HCT116 (cell line): ENCODE data around the gene SEMA3F. TPM values are rescaled to one million over a fixed set of nuclear protein-coding genes. Genes with fewer than 3 reads are reported as not detected.
A peak's percentile ranks its signal among the peaks of the same experiment; 100 is the strongest.

ENCODE experiments used
- ATAC-seq: fragments of 200-7000 bp; cut with Tn5 transposase; 2 replicates; pipeline ENCODE4 v1.9.1; 2020; ENCODE audit warnings: mild to moderate bottlenecking, moderate library complexity
- BruUV-seq: library from RNA; stranded (reverse); fragments of 400-500 nt; replicated peaks from 2 replicates; lab custom pipeline; 2021; lab: Mats Ljungman, UMichigan
- CTCF ChIA-PET: fragments of 300-600 bp; sonication (Branson Sonifier 250); formaldehyde crosslinking; loops from one replicate; lab custom pipeline; 2021; ENCODE audit warnings: antibody characterized with exemption; lab: Charles Lee
- POLR2A ChIA-PET: fragments of 300-600, 350-600 bp; sonication (Branson Sonifier 250); formaldehyde crosslinking; loops from one replicate; lab custom pipeline; 2021; ENCODE audit warnings: antibody characterized with exemption; lab: Charles Lee
- RAD21 ChIA-PET, 2 experiments: fragments of 300-600 bp; sonication (Branson Sonifier 250); formaldehyde crosslinking; loops; one replicate each; lab custom pipeline; 2023; ENCODE audit warnings: low total read pairs in 2 of 2; ENCODE audit not compliant: uncharacterized antibody in 2 of 2, unreplicated experiment in 2 of 2, low non-redundant PET in 1 of 2; lab: Charles Lee
- DNase-seq: peaks from one replicate; pipeline ENCODE4 v3.0.0-alpha.2; 2010; ENCODE audit warnings: low read depth, low spot score
- H2AFZ ChIP-seq: fragments of 200-600 bp; shearing (Covaris generic), sonication (generic); 2 replicates; pipeline ENCODE4 v1.6.1; 2017; ENCODE audit warnings: low read depth, mixed run types, mixed read lengths, antibody characterized with exemption, low read length; ENCODE audit not compliant: poor library complexity, severe bottlenecking
- H3K27ac ChIP-seq: 2 replicates; pipeline ENCODE4 v1.5.1; 2012; ENCODE audit warnings: low read depth, low read length
- H3K27me3 ChIP-seq: fragments of 200-600 bp; sonication (generic); 2 replicates; pipeline ENCODE4 v1.6.1; 2016; ENCODE audit warnings: mixed run types, low read length, mixed read lengths; ENCODE audit not compliant: insufficient read depth
- H3K36me3 ChIP-seq, 2 experiments: fragments of 200-500 bp in 1 of 2; fragments of 200-600 bp in 1 of 2; sonication (Bioruptor generic) in 1 of 2; sonication (generic) in 1 of 2; 2 replicates each; pipeline versions ENCODE4 v1.5.1 to v1.6.1; 2014 to 2016; ENCODE audit warnings: low read length in 2 of 2, inconsistent platforms in 1 of 2, mixed read lengths in 1 of 2, mixed run types in 1 of 2; ENCODE audit not compliant: insufficient read depth in 2 of 2, control insufficient read depth in 1 of 2
- H3K4me1 ChIP-seq, 2 experiments: fragments of 200-600 bp in 1 of 2; sonication (generic) in 1 of 2; 2 replicates each; pipeline versions ENCODE4 v1.5.1 to v1.6.1; 2012 to 2017; ENCODE audit warnings: low read length in 2 of 2, inconsistent platforms in 1 of 2, mild to moderate bottlenecking in 1 of 2, mixed read lengths in 1 of 2, mixed run types in 1 of 2, moderate library complexity in 1 of 2; ENCODE audit not compliant: insufficient read depth in 2 of 2, control insufficient read depth in 1 of 2
- H3K4me2 ChIP-seq: fragments of 200-600 bp; sonication (generic); 2 replicates; pipeline ENCODE4 v1.6.1; 2017; ENCODE audit warnings: mixed run types, low read length, mixed read lengths
- H3K4me3 ChIP-seq, 2 experiments: fragments of 200-600 bp in 1 of 2; sonication (generic) in 1 of 2; replicated peaks in 1 of 2; 2 replicates each; pipeline ENCODE4 v1.5.1; 2011 to 2016; ENCODE audit warnings: low read length in 2 of 2, control low read depth in 1 of 2, low read depth in 1 of 2, mild to moderate bottlenecking in 1 of 2, mixed read lengths in 1 of 2, mixed run types in 1 of 2
- H3K79me2 ChIP-seq: fragments of 200-600 bp; sonication (generic); 2 replicates; pipeline ENCODE4 v1.6.1; 2017; ENCODE audit warnings: mild to moderate bottlenecking, mixed run types, low read length, moderate library complexity, mixed read lengths; ENCODE audit not compliant: insufficient read depth
- H3K9ac ChIP-seq: fragments of 200-600 bp; sonication (generic); 2 replicates; pipeline ENCODE4 v1.6.1; 2016; ENCODE audit warnings: low read length, mixed read lengths
- H3K9me2 ChIP-seq: fragments of 200-600 bp; sonication (generic), shearing (Covaris generic); 2 replicates; pipeline ENCODE4 v1.6.1; 2017; ENCODE audit warnings: mixed run types, mild to moderate bottlenecking, moderate library complexity; ENCODE audit not compliant: insufficient read depth
- H3K9me3 ChIP-seq, 2 experiments: fragments of 200-500 bp in 1 of 2; fragments of 200-600 bp in 1 of 2; sonication (Bioruptor generic) in 1 of 2; sonication (generic) in 1 of 2; 2 replicates each; pipeline ENCODE4 v1.6.1; 2014 to 2017; ENCODE audit warnings: low read length in 2 of 2, mixed read lengths in 2 of 2, inconsistent platforms in 1 of 2, low read depth in 1 of 2, mild to moderate bottlenecking in 1 of 2, mixed run types in 1 of 2, moderate library complexity in 1 of 2; ENCODE audit not compliant: control insufficient read depth in 1 of 2, insufficient read depth in 1 of 2
- H4K20me1 ChIP-seq: fragments of 200-600 bp; sonication (generic), shearing (Covaris generic); 2 replicates; pipeline ENCODE4 v1.6.1; 2017; ENCODE audit warnings: mixed run types, mild to moderate bottlenecking, moderate library complexity; ENCODE audit not compliant: insufficient read depth
- ATF3 ChIP-seq: IDR thresholded peaks from 2 replicates; pipeline ENCODE4 v1.6.1; 2012
- EGR1 ChIP-seq: IDR thresholded peaks from 2 replicates; pipeline ENCODE4 v1.6.1; 2012; ENCODE audit warnings: low read depth
- EZH2 ChIP-seq: fragments of 200-600 bp; sonication (generic); IDR thresholded peaks from 2 replicates; pipeline ENCODE4 v1.6.1; 2017; ENCODE audit warnings: antibody characterized with exemption, mixed run types
- FOSL1 ChIP-seq: IDR thresholded peaks from 2 replicates; pipeline ENCODE4 v1.6.1; 2012; ENCODE audit warnings: low read depth
- JUND ChIP-seq: IDR thresholded peaks from 2 replicates; pipeline ENCODE4 v1.6.1; 2012
- MAX ChIP-seq: IDR thresholded peaks from 2 replicates; pipeline ENCODE4 v1.6.1; 2012
- POLR2A ChIP-seq: IDR thresholded peaks from 2 replicates; pipeline ENCODE4 v1.7.0; 2011; ENCODE audit warnings: borderline replicate concordance; ENCODE audit not compliant: insufficient read depth, insufficient read length; ENCODE audit errors: extremely low read depth
- POLR2AphosphoS5 ChIP-seq: IDR thresholded peaks from 2 replicates; pipeline ENCODE4 v1.6.1; 2011; ENCODE audit warnings: mild to moderate bottlenecking, low read depth, low read length, moderate library complexity
- SIN3A ChIP-seq: IDR thresholded peaks from 2 replicates; pipeline ENCODE4 v1.6.1; 2012; ENCODE audit warnings: low read depth
- SP1 ChIP-seq: IDR thresholded peaks from 2 replicates; pipeline ENCODE4 v1.6.1; 2012; ENCODE audit warnings: low read depth
- SRF ChIP-seq: IDR thresholded peaks from 2 replicates; pipeline ENCODE4 v1.6.1; 2012; ENCODE audit warnings: low read depth
- TCF7L2 ChIP-seq: IDR thresholded peaks from 2 replicates; pipeline ENCODE4 v1.7.0; 2011; ENCODE audit warnings: borderline replicate concordance, inconsistent platforms; ENCODE audit not compliant: insufficient read depth, insufficient read length; ENCODE audit errors: extremely low read depth
- ZFX ChIP-seq: fragments of 450-650 bp; IDR thresholded peaks from 2 replicates; pipeline ENCODE4 v1.6.1; 2017
- ZNF274 ChIP-seq: fragments of 200-500 bp; sonication (Bioruptor generic); IDR thresholded peaks from 2 replicates; pipeline ENCODE4 v1.6.1; 2014; ENCODE audit warnings: mild to moderate bottlenecking, low read depth, low read length, inconsistent platforms
- intact Hi-C: fragments of 100-400 bp; cut with micrococcal nuclease; formaldehyde crosslinking; loops from 2 replicates; pipeline ENCODE4 v1.10.0; 2022
- total RNA-seq: library from RNA; stranded (reverse); gene quantifications from one replicate; pipeline ENCODE4 v1.2.1, GENCODE V29; 2021; ENCODE audit not compliant: unreplicated experiment
- TF ChIP-seq, protein P1 (sequence below): IDR thresholded peaks from 2 replicates; pipeline ENCODE4 v1.6.1; 2011; ENCODE audit warnings: mild to moderate bottlenecking, low read length, moderate library complexity; ENCODE audit not compliant: insufficient replicate concordance; ENCODE audit errors: extremely low read depth
- TF ChIP-seq, protein P2 (sequence below): IDR thresholded peaks from 2 replicates; pipeline ENCODE4 v1.6.1; 2012; ENCODE audit warnings: low read depth

SEMA3F gene
- total RNA-seq, 1 experiment from 2014 or later = 15.7 TPM

GRCh38 chr3:50226888-50227389 lies 71.8 kb downstream of the SEMA3F start:
- no peaks in the 10 kb centered on the region for H3K9me3 ChIP-seq
- peak overlapping the region; percentile 58 to 87 for H3K4me3 ChIP-seq
- no peaks in the 10 kb centered on the region for H4K20me1 ChIP-seq
- ChIA-PET POLR2A (interaction anchor here (0.6 to 3.3 kb wide), 7 partner anchors 8 to 815 kb away, joined by 3 to 14 read pairs (median 5); partner anchors contain the start of genes GNAI2 and TCTA), RAD21 (interaction anchor here (0.7 to 4.7 kb wide), 12 partner anchors 9 to 113 kb away, joined by 3 to 48 read pairs (median 6); partner anchors contain the start of gene SEMA3B (in 1 of the 2)), CTCF (interaction anchor here (0.7 to 6.3 kb wide), 25 partner anchors 9 to 120 kb away, joined by 3 to 164 read pairs (median 5); partner anchors contain the start of genes GNAI2, GNAT1, IFRD2 and LSMEM2)
- no peaks in the 10 kb centered on the region for H3K79me2 ChIP-seq
- peak overlapping the region; percentile 82 for H2AFZ ChIP-seq
- H3K4me2 ChIP-seq = peak overlapping the region; percentile 100
- peak overlapping the region; percentile 87 for H3K27ac ChIP-seq
- H3K36me3 ChIP-seq = no peaks in the 10 kb centered on the region
- no peak for TF ChIP-seq SP1
- no peak for TF ChIP-seq MAX
- no peak for TF ChIP-seq SRF
- no peak for TF ChIP-seq EGR1
- no peak for TF ChIP-seq JUND
- no peak for TF ChIP-seq TCF7L2
- TF ChIP-seq ZFX = no peak
- TF ChIP-seq SIN3A = no peak
- no peak for TF ChIP-seq ZNF274
- TF ChIP-seq FOSL1 = no peak
- TF ChIP-seq POLR2AphosphoS5 = no peak
- TF ChIP-seq POLR2A = no peak
- TF ChIP-seq, protein P1, sequence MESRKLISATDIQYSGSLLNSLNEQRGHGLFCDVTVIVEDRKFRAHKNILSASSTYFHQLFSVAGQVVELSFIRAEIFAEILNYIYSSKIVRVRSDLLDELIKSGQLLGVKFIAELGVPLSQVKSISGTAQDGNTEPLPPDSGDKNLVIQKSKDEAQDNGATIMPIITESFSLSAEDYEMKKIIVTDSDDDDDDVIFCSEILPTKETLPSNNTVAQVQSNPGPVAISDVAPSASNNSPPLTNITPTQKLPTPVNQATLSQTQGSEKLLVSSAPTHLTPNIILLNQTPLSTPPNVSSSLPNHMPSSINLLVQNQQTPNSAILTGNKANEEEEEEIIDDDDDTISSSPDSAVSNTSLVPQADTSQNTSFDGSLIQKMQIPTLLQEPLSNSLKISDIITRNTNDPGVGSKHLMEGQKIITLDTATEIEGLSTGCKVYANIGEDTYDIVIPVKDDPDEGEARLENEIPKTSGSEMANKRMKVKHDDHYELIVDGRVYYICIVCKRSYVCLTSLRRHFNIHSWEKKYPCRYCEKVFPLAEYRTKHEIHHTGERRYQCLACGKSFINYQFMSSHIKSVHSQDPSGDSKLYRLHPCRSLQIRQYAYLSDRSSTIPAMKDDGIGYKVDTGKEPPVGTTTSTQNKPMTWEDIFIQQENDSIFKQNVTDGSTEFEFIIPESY = no peak
- no peak for TF ChIP-seq ATF3
- no peak for TF ChIP-seq EZH2
- TF ChIP-seq, protein P2, sequence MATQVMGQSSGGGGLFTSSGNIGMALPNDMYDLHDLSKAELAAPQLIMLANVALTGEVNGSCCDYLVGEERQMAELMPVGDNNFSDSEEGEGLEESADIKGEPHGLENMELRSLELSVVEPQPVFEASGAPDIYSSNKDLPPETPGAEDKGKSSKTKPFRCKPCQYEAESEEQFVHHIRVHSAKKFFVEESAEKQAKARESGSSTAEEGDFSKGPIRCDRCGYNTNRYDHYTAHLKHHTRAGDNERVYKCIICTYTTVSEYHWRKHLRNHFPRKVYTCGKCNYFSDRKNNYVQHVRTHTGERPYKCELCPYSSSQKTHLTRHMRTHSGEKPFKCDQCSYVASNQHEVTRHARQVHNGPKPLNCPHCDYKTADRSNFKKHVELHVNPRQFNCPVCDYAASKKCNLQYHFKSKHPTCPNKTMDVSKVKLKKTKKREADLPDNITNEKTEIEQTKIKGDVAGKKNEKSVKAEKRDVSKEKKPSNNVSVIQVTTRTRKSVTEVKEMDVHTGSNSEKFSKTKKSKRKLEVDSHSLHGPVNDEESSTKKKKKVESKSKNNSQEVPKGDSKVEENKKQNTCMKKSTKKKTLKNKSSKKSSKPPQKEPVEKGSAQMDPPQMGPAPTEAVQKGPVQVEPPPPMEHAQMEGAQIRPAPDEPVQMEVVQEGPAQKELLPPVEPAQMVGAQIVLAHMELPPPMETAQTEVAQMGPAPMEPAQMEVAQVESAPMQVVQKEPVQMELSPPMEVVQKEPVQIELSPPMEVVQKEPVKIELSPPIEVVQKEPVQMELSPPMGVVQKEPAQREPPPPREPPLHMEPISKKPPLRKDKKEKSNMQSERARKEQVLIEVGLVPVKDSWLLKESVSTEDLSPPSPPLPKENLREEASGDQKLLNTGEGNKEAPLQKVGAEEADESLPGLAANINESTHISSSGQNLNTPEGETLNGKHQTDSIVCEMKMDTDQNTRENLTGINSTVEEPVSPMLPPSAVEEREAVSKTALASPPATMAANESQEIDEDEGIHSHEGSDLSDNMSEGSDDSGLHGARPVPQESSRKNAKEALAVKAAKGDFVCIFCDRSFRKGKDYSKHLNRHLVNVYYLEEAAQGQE = no peak
- H3K9me2 ChIP-seq = no peaks in the 10 kb centered on the region
- ATAC-seq = peak; percentile 26
- peak; percentile 33 for DNase-seq
- peak overlapping the region; percentile 80 for H3K9ac ChIP-seq
- H3K4me1 ChIP-seq = peaks cover 10 to 34% of the 10 kb centered on the region in 2 experiments
- H3K27me3 ChIP-seq = no peaks in the 10 kb centered on the region
- no TSS peak for BruUV-seq
- intact Hi-C loops = loop anchor here (1.0 kb wide), 7 partner anchors 8 to 106 kb away; no protein-coding TSS in a partner anchor
